ENCODE results near the gene PAQR8.

The PAQR8 gene

DNA sequence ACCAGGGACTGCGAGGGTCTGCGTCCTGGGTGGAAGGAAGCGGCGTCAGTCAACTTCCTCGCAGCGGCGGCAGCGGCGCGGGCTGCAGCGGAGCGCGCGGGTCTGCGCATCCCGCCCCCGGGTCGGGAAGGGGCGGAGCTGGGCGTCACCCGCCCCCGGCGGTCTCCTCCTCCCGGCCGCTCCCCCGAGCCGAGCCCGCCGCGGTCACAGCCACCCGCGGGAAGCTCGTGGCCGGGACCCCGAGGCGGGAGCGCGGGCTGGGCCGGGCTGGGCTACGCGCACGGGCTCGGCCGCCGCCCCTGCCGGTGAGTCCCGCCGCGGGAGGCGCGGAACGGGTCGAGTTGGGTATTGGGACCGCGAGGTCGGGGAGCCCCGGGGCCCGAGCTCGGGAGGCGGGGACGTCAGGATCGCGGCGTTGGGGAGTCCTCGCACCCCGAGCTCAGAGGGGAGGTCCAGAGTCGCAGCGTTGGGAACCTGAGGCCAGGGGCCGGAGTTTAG, at the start of gene PAQR8:
TSS of gene PAQR8 (plus strand) at position 207 of the 498 bp plus-strand sequence. CDS start 41,063 bp downstream, outside the sequence.
- DNase-seq, result peak; percentile 81 to 86

DNA sequence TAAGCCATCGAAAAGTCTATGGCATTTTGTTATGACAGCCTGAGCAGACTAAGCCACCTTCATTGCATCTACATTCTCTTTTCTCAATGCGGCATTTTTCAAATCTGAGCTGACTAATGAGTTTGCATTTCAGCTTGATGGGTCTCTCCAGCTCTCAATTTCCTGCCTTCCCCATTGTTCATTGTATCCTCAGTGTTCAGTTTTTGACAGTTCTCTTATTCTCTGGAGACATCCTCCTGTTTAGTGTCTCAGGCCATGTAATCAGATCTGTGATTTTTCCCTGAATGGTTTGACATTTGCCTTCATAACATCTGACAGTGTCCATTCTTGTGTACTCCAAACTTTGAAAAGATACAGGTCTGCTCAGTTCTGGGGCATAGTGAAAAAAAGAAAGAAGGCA, 49.5 kb upstream of the PAQR8 start:
- DNase-seq, result no peak

DNA sequence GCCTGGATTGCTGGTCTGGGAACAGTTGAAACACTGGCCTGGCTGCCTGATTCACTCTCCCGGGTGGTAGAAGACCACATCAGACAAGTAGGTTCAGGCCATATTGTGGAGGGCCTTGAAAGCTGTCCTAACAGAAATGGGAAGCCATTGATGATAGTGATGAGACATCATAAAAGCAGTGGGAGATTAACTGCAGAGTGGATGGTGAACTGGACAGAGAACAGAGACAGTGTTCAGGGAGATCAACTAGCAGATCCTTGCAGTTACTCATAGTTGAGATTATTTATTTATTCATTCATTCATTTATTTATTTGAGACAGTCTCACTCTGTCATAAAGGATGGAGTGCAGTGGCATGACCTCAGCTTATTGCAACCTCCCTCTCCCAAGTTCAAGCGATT, 47.2 kb upstream of the PAQR8 start:
- no peak for DNase-seq

- DNase-seq, result no peak
Observed at GRCh38 chr6:52317211-52317610, 44.7 kb upstream of the PAQR8 start.

- no peak for DNase-seq
Observed at GRCh38 chr6:52317841-52318581, 43.9 kb upstream of the PAQR8 start.

DNA sequence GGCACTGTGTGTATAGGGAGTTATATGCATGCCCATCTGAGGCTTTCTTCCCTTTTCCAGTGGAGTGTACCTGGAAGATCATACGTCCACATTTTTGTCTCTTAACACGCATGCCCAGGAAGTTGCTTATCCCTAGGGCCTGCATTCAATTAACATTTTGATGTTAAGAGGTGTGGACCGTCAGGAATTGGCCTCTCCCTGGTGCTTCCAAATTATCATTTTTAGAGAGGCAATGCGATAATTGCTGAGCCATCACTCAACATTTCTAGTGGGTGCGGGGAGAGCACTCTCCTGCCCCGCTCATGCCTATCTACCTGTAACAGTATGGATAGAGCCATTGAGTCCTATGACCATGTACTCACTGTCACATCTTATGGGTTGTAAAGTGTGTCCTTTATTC, 37.8 kb upstream of the PAQR8 start:
- no peak for DNase-seq

DNA sequence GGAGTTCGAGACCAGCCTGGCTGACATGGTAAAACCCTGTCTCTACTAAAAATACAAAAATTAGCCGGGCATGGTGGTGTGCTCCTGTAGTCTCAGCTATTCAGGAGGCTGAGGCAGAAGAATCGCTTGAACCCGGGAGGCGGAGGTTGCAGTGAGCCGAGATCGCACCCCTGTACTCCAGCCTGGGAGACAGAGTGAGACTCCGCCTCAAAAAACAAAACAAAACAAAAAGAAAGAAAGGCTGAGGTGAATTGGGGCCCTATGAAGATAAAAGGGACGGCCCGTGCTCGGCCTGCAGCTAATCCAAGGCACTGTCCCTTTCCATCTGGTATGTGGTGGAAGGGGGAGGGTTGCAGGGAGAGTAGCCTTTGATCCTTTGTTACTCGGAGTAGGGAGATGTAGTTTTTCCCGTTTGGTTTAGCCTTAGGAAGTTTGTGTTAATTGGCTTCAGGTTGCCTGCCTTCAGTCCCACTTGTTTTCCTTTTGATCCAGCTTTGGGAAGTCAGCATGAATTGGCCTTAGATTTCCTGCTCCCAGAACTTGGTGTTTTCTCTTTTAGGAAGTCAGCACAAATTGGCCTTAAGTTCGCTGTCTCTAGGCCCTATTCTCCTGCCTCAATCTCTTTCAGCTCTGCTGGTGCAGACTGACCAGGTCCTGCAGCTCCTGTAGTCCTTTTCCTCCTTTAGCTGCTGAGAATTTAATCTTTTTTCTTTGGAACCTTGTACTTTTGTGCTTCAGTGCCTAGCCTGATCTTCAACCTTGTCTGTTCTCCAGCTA, 36.1 kb upstream of the PAQR8 start:
- DNase-seq, result no peak

- no peak for DNase-seq
Observed at GRCh38 chr6:52326540-52327364, 35.2 kb upstream of the PAQR8 start.

DNA sequence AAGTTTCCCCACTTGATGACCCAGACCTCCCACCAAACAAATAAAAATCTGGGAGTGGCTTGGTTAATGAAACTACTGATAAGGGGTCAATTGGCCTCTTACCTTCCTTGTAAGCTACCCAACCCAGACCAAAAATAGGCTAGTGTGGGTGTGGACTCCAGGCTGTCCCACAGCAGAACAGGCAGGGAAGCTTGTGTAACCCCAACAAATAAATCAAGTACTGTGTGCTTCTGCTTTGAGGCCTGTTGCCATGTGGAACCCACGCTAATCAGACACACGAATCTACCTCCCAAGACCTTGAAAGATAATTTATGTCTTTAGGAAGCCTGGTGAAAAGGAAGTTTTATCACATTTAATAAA, 33.7 kb upstream of the PAQR8 start:
- DNase-seq, result no peak

GRCh38 chr6:52328729-52329128, 33.2 kb upstream of the PAQR8 start:
- DNase-seq, result no peak

DNA sequence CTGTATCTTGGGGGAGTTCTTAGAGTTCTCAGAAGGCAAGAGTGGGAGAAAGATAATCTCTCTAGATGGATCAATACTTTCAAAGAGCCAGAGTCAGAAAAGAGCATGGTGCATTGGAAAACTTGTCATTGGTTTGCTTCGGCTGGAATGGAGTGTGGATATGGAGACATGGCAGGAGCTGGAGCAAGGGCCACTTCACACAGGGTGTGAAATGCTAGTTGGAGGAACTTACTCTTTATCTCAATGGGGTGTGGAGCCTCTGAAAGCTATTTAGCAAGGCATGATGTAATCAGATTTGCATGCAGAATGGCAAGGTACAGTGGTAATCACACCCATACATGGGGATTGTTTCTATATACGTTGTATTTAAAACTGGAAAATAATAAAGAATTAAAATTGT, 31.5 kb upstream of the PAQR8 start:
- no peak for DNase-seq

GRCh38 chr6:52331793-52332457, 30.0 kb upstream of the PAQR8 start:
- no peak for DNase-seq

DNA sequence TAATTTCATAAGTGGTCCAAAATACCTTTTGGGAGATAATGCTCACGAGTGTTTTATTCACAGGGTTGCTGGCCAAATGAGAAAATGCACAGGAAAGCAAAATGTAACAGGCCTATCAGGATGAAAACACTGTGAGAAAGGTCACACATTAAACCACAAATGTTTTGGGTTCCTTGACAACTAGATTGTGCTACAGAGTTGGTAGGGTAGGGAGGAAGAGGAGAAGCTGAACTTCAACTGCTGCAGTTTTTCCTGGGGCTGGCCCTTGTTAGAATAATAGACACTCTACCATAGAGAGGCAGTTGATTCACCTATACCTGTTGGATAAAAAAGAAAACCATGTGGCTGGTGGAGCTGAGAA, 28.1 kb upstream of the PAQR8 start:
- DNase-seq, result no peak

DNA sequence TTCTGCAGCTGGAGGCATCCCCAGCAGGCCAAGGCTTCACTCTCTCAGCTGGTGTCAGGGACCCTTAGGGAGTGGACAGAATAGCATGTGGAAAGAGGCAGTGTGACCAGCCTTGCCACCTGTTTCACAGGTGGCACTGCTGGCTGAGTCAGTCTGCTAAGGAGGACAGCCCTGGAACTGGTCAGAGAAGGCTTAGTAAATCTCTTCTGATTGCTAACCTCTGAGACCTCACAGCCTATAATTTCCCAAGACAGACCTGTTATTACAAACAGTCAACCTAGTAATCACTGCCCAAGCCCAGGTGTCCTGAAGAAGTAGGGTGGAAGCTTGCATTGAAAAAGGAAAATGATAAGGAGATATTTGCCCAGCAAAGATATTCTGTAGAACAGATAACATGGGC, 26.4 kb upstream of the PAQR8 start:
- DNase-seq, result no peak

DNA sequence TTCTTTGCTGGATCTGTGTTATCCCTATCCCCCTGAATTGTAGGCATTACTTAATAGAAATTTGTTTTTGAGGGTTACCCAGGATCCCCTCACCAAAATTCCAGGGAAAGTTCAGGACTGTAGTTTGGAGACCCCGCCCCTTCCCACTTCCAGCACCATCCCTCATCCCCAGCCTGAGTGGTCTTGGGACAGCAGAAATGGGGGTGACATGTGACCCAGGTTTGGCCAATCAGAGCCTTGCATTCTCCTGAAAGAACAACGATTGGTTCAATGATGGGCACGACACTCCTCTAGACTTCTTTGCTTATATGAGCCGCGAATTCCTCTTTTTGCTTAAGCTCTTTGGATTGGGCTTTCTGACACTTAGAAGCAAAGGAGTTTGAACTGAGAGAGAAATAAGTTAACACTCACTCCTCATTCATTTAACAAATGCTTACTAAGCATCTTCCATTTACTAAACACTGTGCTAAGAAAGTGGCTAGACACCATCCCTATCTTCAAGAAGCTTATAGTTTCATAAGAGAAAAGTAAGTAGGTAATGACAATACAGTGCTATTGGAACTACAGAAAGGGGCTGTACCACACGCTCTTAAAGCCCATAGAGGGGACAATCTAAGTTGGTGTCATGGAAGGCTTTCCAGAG, 24.9 kb upstream of the PAQR8 start:
- no peak for DNase-seq

DNA sequence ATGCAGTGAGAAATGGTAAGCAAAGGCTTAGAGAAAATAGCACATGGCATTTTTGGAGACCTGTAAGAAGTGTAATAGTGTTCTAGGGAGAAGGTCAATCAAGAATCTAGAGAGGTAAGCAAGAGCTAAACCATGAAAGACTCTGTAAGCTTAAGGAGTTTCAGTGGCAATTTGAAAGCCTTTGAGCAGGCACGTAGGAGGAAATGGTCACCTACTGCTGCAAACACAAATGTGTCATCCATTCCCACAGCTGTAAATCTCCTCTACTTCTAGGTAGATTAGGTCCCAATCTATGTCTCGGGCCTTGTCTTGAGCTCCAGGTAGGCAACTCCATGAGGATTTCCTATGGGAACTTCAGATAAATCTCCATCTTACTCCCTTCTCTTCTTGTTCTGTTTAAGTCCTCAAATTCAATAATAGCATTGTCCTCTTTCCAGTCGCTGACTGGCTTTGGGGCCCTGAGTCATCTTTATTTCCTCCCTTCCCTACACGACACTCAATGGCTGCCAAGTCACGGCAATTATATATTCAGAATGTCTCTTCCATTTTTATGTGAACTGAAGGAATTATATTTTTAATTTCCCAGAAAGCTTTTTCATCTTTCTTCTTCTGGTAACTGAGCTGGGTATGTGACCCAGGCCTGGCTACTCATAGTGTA, 24.2 kb upstream of the PAQR8 start:
- no peak for DNase-seq

DNA sequence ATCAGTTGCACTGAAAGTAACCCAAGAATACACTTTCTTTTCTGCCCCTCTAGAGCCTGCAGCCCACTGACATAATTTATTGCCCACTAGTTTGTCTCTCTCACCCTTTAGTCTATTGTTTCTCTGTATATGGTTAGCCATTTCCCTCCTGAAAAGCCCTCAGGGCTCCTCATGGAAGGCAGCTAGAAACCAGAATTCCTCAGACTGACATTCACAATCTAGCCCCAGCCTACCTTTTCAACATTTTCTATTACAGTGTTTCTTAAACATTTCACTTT, 21.4 kb upstream of the PAQR8 start:
- no peak for DNase-seq

DNA sequence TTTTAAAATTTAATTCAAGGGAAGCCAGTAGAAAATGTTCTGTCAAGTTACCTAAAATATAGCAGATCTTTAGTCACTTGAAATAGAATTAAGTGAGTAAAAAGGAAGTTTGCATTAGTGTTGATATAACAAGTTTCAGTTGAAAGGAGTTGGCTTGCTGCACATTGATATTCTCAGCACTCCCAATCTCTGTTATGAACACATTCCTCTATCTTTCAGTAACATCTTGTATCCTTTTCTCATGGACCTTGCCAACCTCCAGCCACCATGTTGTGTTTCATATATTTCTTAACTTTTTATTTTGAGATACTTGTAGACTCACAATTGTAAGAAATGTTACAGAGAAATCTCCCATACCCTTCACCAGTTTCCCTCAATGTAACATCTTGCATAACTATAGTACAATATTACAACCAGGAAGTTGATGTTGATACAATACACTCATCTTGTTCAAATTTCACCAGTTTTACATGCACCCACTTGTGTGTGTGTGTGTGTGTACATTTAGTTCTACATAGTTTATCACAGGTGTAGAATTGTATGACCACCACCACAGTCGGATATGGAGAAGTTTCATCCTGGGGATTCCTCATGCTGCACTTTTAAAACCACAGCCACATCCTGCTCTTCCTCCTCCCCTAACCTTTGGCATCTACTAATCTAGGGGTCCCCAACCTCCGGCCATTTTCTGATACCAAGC, 20.2 kb upstream of the PAQR8 start:
- DNase-seq, result no peak

DNA sequence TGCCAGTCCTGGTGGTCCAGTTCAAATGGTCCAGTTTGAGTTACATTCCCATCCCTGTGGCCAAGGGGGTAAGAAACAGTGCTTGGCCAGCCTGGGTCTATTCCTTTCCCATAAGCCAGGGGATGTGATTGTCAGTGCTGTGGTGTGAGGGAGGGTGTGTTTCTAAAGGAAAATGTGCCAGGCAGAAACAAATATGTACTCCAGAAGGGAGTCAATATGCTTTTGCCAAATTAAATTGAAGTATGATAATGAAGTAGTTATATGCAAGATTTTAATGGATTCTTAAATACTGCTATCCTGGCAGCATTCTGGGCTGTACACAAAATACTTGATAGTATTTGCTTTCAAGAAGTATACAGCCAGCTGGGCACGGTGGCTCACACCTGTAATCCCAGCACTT, 16.6 kb upstream of the PAQR8 start:
- DNase-seq, result no peak

DNA sequence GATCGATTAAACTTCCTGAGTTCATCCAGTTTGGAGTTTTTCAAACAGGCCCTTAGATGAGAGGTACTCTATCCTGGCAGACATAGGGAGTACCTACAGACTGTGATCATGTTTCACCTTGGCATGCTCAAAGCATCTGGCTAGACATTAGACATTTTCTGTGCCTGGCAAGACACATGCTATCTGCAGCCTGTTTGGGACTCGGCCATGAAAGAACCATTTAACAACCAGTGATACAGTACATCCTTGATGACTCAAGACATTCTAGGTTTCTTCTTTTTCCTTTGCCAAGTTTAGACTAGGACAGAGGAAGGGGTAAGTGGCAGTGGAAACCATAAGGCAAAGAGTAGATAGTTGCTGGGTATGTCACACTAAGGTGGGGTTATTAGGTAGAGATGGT, 15.4 kb upstream of the PAQR8 start:
- DNase-seq, result no peak

DNA sequence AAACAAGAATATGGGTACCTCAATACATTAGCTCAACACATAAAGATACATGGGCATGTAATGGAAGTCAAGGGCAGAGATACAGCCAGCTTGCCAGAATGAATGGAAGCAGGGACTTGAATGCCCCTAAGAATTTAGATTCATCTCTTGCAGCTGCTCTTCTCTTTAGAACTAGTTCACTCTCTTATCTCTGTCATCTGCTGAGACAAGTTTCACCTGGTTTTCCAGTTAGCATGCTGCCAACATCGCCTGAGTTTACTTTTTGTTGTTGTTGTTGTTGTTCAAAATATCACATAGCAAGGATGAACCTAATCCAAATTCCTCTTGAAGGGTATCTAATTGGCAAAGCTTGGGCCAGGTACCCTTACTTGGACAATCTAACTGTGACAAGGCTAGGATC, 14.1 kb upstream of the PAQR8 start:
- no peak for DNase-seq

- no peak for DNase-seq
Observed at GRCh38 chr6:52351879-52352238, 10.1 kb upstream of the PAQR8 start.
